ENCODE measurements around the gene NBDY. TPM values are rescaled to one million over a fixed set of nuclear protein-coding genes. Genes with fewer than 3 reads are reported as not detected.
"Not testable (repeated sequence)": the region's sequence is repeated elsewhere in the genome, so short reads cannot be mapped to it uniquely, and the experiment has no call there.

NBDY gene
- total RNA-seq, 2 donors from 2014 or later = 64.2 to 83.5 TPM

DNA sequence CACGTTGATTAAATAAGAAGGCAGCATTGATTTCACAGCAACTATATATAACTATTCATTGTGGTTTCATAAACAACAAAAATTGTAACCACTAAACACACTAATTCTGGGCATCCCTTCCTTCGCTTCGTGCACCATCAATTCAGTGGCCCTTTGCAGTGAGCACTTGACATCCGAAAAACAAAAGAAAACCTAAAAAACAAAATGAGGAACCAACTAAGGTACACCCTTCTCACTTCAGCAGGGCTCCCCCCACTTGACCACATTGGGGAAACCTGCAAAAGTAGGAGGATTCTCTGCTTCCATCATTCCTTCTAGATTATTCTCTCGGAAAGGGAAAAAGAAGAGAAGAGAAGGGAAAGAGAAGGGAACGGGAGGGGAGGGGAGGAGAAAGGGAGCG is 28.3 kb downstream of the NBDY start:
- peaks cover 53% of the 10 kb centered on the region for H3K9me3 Mint-ChIP-seq
- TF ChIP-seq, protein P1, sequence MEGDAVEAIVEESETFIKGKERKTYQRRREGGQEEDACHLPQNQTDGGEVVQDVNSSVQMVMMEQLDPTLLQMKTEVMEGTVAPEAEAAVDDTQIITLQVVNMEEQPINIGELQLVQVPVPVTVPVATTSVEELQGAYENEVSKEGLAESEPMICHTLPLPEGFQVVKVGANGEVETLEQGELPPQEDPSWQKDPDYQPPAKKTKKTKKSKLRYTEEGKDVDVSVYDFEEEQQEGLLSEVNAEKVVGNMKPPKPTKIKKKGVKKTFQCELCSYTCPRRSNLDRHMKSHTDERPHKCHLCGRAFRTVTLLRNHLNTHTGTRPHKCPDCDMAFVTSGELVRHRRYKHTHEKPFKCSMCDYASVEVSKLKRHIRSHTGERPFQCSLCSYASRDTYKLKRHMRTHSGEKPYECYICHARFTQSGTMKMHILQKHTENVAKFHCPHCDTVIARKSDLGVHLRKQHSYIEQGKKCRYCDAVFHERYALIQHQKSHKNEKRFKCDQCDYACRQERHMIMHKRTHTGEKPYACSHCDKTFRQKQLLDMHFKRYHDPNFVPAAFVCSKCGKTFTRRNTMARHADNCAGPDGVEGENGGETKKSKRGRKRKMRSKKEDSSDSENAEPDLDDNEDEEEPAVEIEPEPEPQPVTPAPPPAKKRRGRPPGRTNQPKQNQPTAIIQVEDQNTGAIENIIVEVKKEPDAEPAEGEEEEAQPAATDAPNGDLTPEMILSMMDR (conservative IDR thresholded peaks at IDR 0.05) = no peak
- H3K27me3 ChIP-seq (ENCODE audit: control insufficient read depth, insufficient read depth, low read length, poor library complexity, severe bottlenecking) = no peaks in the 10 kb centered on the region
- H3K27me3 Mint-ChIP-seq (ENCODE audit: insufficient read depth) = no peaks in the 10 kb centered on the region
- H3K9ac ChIP-seq (ENCODE audit: extremely low read depth, low read length, poor library complexity, severe bottlenecking) = no peak overlapping the region
- no peak overlapping the region for H3K4me3 Mint-ChIP-seq
- no peaks in the 10 kb centered on the region for H3K4me1 Mint-ChIP-seq
- H3K9me3 ChIP-seq (ENCODE audit: control insufficient read depth, low read length) = no peaks in the 10 kb centered on the region
- no peak overlapping the region for H3K27ac ChIP-seq (ENCODE audit: low read depth, low read length)
- 99% methylated on average over 6 of the region's 7 CpGs; no CpG with 5 or more reads in 1 of the 2 experiments for WGBS, 2 experiments (ENCODE audit: insufficient coverage in 1 of 2, insufficient read length in 1 of 2)
- no peaks in the 10 kb centered on the region for H3K4me1 ChIP-seq (ENCODE audit: control insufficient read depth, insufficient read depth, low read length)
- no peak overlapping the region for H3K4me3 ChIP-seq (ENCODE audit: low read length)
- no peak for DNase-seq
- no peak overlapping the region for H3K27ac Mint-ChIP-seq
- H3K36me3 ChIP-seq (ENCODE audit: control insufficient read depth, insufficient read depth, low read length) = peaks cover 13% of the 10 kb centered on the region
- peaks cover 19% of the 10 kb centered on the region for H3K36me3 Mint-ChIP-seq (ENCODE audit: low read depth)

DNA sequence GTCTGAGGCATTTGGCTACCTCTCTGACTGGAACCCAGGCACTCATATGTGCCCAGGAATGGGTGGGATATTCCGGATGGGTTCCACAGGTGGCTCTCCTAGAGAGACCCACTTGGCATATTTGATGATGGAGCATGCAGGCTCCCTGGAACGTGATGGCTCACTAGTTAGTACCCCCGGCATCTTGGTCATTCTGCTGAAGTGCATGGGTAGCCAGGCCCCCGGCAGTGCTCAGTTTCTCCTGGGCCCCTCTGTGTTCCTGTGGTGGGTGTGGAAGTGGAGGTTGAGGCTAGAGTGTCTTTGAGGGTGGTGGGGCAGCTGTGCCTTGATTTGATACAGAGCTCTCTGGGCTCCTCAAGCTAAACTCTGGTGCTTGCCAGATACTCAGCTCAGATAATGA is 29.4 kb downstream of the NBDY start:
- no peaks in the 10 kb centered on the region for H3K4me1 Mint-ChIP-seq
- H3K4me3 Mint-ChIP-seq = no peak overlapping the region

DNA sequence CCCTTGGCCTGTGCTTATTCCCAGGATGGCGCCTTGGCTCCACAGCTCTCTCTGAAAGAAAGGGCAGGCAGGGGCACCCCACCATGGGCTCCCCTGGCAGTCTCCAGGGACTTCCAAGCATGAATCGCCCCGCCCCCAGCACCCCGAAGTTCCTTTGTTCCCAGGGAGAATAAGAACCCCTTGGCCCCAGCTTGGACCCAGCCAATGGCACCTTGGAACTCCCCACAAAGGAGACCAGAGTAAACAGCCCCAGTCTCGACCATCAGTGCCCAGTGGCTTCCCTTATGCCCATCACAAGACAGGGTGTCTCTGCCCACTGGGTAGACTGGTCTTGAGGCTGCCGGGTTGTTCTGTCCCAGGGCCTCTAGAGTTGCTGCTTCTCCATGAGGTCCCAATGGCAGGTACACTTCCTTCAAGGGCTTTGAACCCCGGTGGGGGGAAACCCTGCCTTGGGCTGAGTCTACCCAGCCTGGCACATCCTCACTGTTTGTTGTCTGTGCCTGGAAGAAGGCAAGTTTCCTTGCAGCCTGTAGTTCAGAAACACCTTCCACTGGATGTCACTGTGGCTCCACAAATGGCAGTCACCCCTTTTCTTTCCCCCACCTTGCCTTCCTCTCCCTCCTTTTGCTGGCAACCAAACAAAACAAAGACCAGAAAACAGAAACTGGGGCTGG is 30.8 kb downstream of the NBDY start:
- no peaks in the 10 kb centered on the region for H3K27me3 ChIP-seq (ENCODE audit: control insufficient read depth, insufficient read depth, low read length, poor library complexity, severe bottlenecking)
- H3K27ac ChIP-seq (ENCODE audit: low read depth, low read length) = no peak overlapping the region
- no peaks in the 10 kb centered on the region for H3K9me3 ChIP-seq (ENCODE audit: control insufficient read depth, low read length)
- Mint-ChIP-seq H3K9me3 (peaks cover 54% of the 10 kb centered on the region), H3K27me3 (ENCODE audit: insufficient read depth) (no peaks in the 10 kb centered on the region), H3K4me1 (peaks cover 2% of the 10 kb centered on the region), H3K4me3 (no peak overlapping the region), H3K27ac (no peak overlapping the region), H3K36me3 (ENCODE audit: low read depth) (no peaks in the 10 kb centered on the region)
- no peak overlapping the region for H3K9ac ChIP-seq (ENCODE audit: extremely low read depth, low read length, poor library complexity, severe bottlenecking)
- H3K36me3 ChIP-seq (ENCODE audit: control insufficient read depth, insufficient read depth, low read length) = no peaks in the 10 kb centered on the region
- DNase-seq = no peak
- 95 to 100% methylated on average over 1 to 7 of the region's 7 CpGs for WGBS, 2 experiments (ENCODE audit: insufficient coverage in 1 of 2, insufficient read length in 1 of 2)
- H3K4me3 ChIP-seq (ENCODE audit: low read length) = no peak overlapping the region
- TF ChIP-seq, protein P1 (conservative IDR thresholded peaks at IDR 0.05) = no peak
- H3K4me1 ChIP-seq (ENCODE audit: control insufficient read depth, insufficient read depth, low read length) = no peaks in the 10 kb centered on the region

More for the DNA sequence above, 29.4 kb downstream of the NBDY start:
- no peak overlapping the region for H3K27ac Mint-ChIP-seq
- no peak for DNase-seq
- Histone ChIP-seq H3K36me3 (ENCODE audit: control insufficient read depth, insufficient read depth, low read length) (peaks cover 7% of the 10 kb centered on the region), H3K27ac (ENCODE audit: low read depth, low read length) (no peak overlapping the region), H3K4me1 (ENCODE audit: control insufficient read depth, insufficient read depth, low read length) (no peaks in the 10 kb centered on the region), H3K9me3 (ENCODE audit: control insufficient read depth, low read length) (no peaks in the 10 kb centered on the region), H3K4me3 (ENCODE audit: low read length) (no peak overlapping the region), H3K27me3 (ENCODE audit: control insufficient read depth, insufficient read depth, low read length, poor library complexity, severe bottlenecking) (no peaks in the 10 kb centered on the region), H3K9ac (ENCODE audit: extremely low read depth, low read length, poor library complexity, severe bottlenecking) (no peak overlapping the region)
- TF ChIP-seq, protein P1 (conservative IDR thresholded peaks at IDR 0.05) = no peak
- H3K36me3 Mint-ChIP-seq (ENCODE audit: low read depth) = peaks cover 12% of the 10 kb centered on the region
- no peaks in the 10 kb centered on the region for H3K27me3 Mint-ChIP-seq (ENCODE audit: insufficient read depth)
- peaks cover 56% of the 10 kb centered on the region for H3K9me3 Mint-ChIP-seq
- WGBS, 2 experiments (ENCODE audit: insufficient coverage in 1 of 2, insufficient read length in 1 of 2) = 86% methylated on average over 4 of the region's 4 CpGs; no CpG with 5 or more reads in 1 of the 2 experiments

DNA sequence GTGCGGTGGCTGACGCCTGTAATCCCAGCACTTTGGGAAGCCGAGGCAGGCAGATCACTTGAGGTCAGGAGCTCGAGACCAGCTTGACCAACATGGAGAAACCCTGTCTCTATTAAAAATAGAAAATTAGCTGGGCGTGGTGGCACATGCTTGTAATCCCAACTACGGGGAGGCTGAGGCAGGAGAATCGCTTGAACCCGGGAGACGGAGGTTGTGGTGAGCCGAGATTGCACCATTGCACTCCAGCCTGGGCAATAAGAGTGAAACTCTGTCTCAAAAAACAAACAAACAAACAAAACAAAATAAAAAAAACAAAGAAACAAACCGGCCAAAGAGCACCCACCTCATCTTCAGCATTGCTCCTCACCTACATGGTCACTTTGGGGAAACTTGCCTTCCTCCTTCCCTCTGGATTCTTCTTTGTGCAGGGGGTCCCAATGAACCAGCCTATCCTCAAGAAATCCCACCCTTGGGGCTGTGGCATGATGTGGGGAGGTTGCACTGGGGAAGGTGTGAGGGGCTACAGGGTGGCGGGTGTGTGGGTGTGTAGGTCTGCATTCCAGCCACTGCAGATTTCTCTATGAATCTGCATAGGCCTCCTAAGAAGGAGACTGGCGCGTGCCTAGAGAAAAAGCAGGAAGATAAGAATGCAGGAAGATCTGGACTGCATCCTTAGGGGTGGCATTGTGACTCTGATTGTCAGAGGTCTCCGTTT is 31.5 kb downstream of the NBDY start:
- not testable (repeated sequence) for H3K27me3 ChIP-seq (ENCODE audit: control insufficient read depth, insufficient read depth, low read length, poor library complexity, severe bottlenecking); H3K36me3 Mint-ChIP-seq (ENCODE audit: low read depth); DNase-seq; H3K4me1 Mint-ChIP-seq; H3K9ac ChIP-seq (ENCODE audit: extremely low read depth, low read length, poor library complexity, severe bottlenecking); H3K27ac Mint-ChIP-seq; H3K9me3 ChIP-seq (ENCODE audit: control insufficient read depth, low read length); H3K4me1 ChIP-seq (ENCODE audit: control insufficient read depth, insufficient read depth, low read length); H3K4me3 Mint-ChIP-seq; H3K27ac ChIP-seq (ENCODE audit: low read depth, low read length); H3K27me3 Mint-ChIP-seq (ENCODE audit: insufficient read depth); H3K4me3 ChIP-seq (ENCODE audit: low read length); H3K36me3 ChIP-seq (ENCODE audit: control insufficient read depth, insufficient read depth, low read length)
- peaks cover 61% of the 10 kb centered on the region for H3K9me3 Mint-ChIP-seq
- WGBS, 2 experiments (ENCODE audit: insufficient coverage in 1 of 2, insufficient read length in 1 of 2) = 93 to 95% methylated on average over 3 to 13 of the region's 15 CpGs
